CD14-positive monocyte (primary cell): ENCODE results near the gene PRODH2. TPM values are rescaled to one million over a fixed set of nuclear protein-coding genes. Genes with fewer than 3 reads are reported as not detected.
A peak's percentile ranks its signal among the peaks of the same experiment; 100 is the strongest.

Experiments used
- DNase-seq, 3 donors: peaks; one replicate each; pipeline ENCODE4 v3.0.0-alpha.2; 2011 to 2022
- H2AFZ ChIP-seq: 2 replicates; pipeline ENCODE4 v1.6.0; 2012; ENCODE audit warnings: mild to moderate bottlenecking, low read depth, low read length, inconsistent platforms; ENCODE audit not compliant: insufficient read depth, poor library complexity, severe bottlenecking
- H3K27ac ChIP-seq, 2 donors: 1 replicate in 1 of 2; 2 replicates in 1 of 2; pipeline ENCODE4 v1.5.1; 2012 to 2013; ENCODE audit warnings: low read length in 2 of 2, control low read depth in 1 of 2, inconsistent platforms in 1 of 2, low read depth in 1 of 2, mild to moderate bottlenecking in 1 of 2
- H3K27me3 ChIP-seq, 2 donors: one replicate each; pipeline versions ENCODE4 v1.6.0 to v1.6.1; 2011 to 2013; ENCODE audit warnings: low read length in 2 of 2; ENCODE audit not compliant: control insufficient read depth in 2 of 2, insufficient read depth in 2 of 2
- H3K36me3 ChIP-seq, 2 donors: replicated peaks in 1 of 2; 1 replicate in 1 of 2; 2 replicates in 1 of 2; pipeline versions ENCODE4 v1.5.1 to v1.6.1; 2012 to 2013; ENCODE audit warnings: low read length in 2 of 2, control low read depth in 1 of 2, inconsistent platforms in 1 of 2, mild to moderate bottlenecking in 1 of 2; ENCODE audit not compliant: insufficient read depth in 2 of 2, control insufficient read depth in 1 of 2
- H3K4me1 ChIP-seq, 2 donors: 1 replicate in 1 of 2; 2 replicates in 1 of 2; pipeline versions ENCODE4 v1.5.1 to v1.6.1; 2012 to 2013; ENCODE audit warnings: low read length in 2 of 2, control low read depth in 1 of 2, inconsistent platforms in 1 of 2, mild to moderate bottlenecking in 1 of 2, moderate library complexity in 1 of 2; ENCODE audit not compliant: insufficient read depth in 2 of 2, control insufficient read depth in 1 of 2
- H3K4me2 ChIP-seq: replicated peaks from 2 replicates; pipeline ENCODE3; 2012; ENCODE audit warnings: low read length, moderate library complexity, mild to moderate bottlenecking; ENCODE audit not compliant: poor library complexity, severe bottlenecking; ENCODE audit errors: extremely low read depth
- H3K4me3 ChIP-seq, 3 experiments: fragments of 200-600 bp in 1 of 3; sonication (generic) in 1 of 3; replicated peaks in 1 of 3; 1 replicate in 2 of 3; 2 replicates in 1 of 3; pipeline ENCODE4 v1.5.1; 2011 to 2013; ENCODE audit warnings: low read length in 3 of 3, mild to moderate bottlenecking in 3 of 3, control low read depth in 2 of 3, low read depth in 2 of 3, inconsistent platforms in 1 of 3, moderate library complexity in 1 of 3
- H3K79me2 ChIP-seq: 2 replicates; pipeline ENCODE4 v1.6.0; 2012; ENCODE audit warnings: mild to moderate bottlenecking, control low read depth, inconsistent platforms, low read length, moderate library complexity; ENCODE audit not compliant: insufficient read depth
- H3K9ac ChIP-seq: 2 replicates; pipeline ENCODE4 v1.6.0; 2017; ENCODE audit warnings: low read length, mild to moderate bottlenecking; ENCODE audit not compliant: insufficient read depth, poor library complexity, severe bottlenecking
- H3K9me3 ChIP-seq, 2 donors: replicated peaks in 1 of 2; 1 replicate in 1 of 2; 2 replicates in 1 of 2; pipeline versions ENCODE4 v1.5.1 to v1.6.1; 2012 to 2013; ENCODE audit warnings: low read length in 2 of 2, control low read depth in 1 of 2; ENCODE audit not compliant: control insufficient read depth in 1 of 2, insufficient read depth in 1 of 2
- H4K20me1 ChIP-seq: 2 replicates; pipeline ENCODE4 v1.6.0; 2012; ENCODE audit warnings: mild to moderate bottlenecking, low read length, control low read depth, moderate library complexity; ENCODE audit not compliant: insufficient read depth
- H3K27ac Mint-ChIP-seq, 7 donors: one replicate each; pipeline ENCODE4 v1.8.0; 2020; ENCODE audit warnings: mild to moderate bottlenecking in 7 of 7, mixed read lengths in 7 of 7, moderate library complexity in 6 of 7, inconsistent platforms in 2 of 7
- H3K27me3 Mint-ChIP-seq, 3 donors: one replicate each; pipeline ENCODE4 v1.8.0; 2021 to 2022; ENCODE audit warnings: low read depth in 3 of 3, mild to moderate bottlenecking in 3 of 3, mixed read lengths in 3 of 3, moderate library complexity in 3 of 3, inconsistent platforms in 1 of 3
- H3K36me3 Mint-ChIP-seq, 2 donors: one replicate each; pipeline ENCODE4 v1.8.0; 2020; ENCODE audit warnings: mixed read lengths in 2 of 2, inconsistent platforms in 1 of 2, mild to moderate bottlenecking in 1 of 2
- H3K4me1 Mint-ChIP-seq: one replicate; pipeline ENCODE4 v1.8.0; 2020; ENCODE audit warnings: mild to moderate bottlenecking, mixed read lengths
- H3K4me3 Mint-ChIP-seq, 2 donors: one replicate each; pipeline ENCODE4 v1.8.0; 2020; ENCODE audit warnings: mild to moderate bottlenecking in 2 of 2, mixed read lengths in 2 of 2, moderate library complexity in 1 of 2
- H3K9me3 Mint-ChIP-seq, 7 donors: one replicate each; pipeline ENCODE4 v1.8.0; 2020 to 2022; ENCODE audit warnings: mixed read lengths in 7 of 7, mild to moderate bottlenecking in 6 of 7, moderate library complexity in 6 of 7, inconsistent platforms in 2 of 7
- CTCF ChIP-seq: fragments of 200-600 bp; IDR thresholded peaks from one replicate; pipeline ENCODE4 v1.8.0; 2022; ENCODE audit warnings: antibody characterized with exemption, mild to moderate bottlenecking
- WGBS: methylation state at CpG from one replicate; pipeline ENCODE4 v1.1.5; 2013; ENCODE audit warnings: missing lambda C conversion rate; ENCODE audit not compliant: insufficient coverage; 5-methylcytosine and 5-hydroxymethylcytosine counted together
- intact Hi-C, 2 donors: fragments of 100-400 bp; cut with micrococcal nuclease; formaldehyde crosslinking; loops; one replicate each; pipeline versions ENCODE4 v1.15.0 to v1.15.1; 2023
- polyA plus RNA-seq, 3 donors: library from polyadenylated mRNA; depleted of rRNA in 1 of 3; unstranded in 2 of 3; stranded (reverse) in 1 of 3; fragments of 300-500 nt in 2 of 3; fragments of >200 nt in 1 of 3; fragmentation: Illumina TruSeq in 2 of 3; gene quantifications; 1 replicate in 2 of 3; 2 replicates in 1 of 3; pipeline ENCODE4 v1.2.3, GENCODE V29; 2012 to 2021

PRODH2 gene
- polyA plus RNA-seq, 3 donors: not detected

GRCh38 chr19:35851213-35852028 lies 38.8 kb upstream of the PRODH2 start:
- Histone ChIP-seq H3K9ac (no peak overlapping the region), H3K79me2 (no peaks in the 10 kb centered on the region), H3K36me3 (no peaks in the 10 kb centered on the region), H3K4me2 (no peak overlapping the region), H3K27me3 (peaks cover 14 to 49% of the 10 kb centered on the region in 2 donors), H3K9me3 (peaks cover 0 to 6% of the 10 kb centered on the region in 2 donors), H3K4me3 (no peak overlapping the region), H3K4me1 (peaks cover 2 to 5% of the 10 kb centered on the region in 2 donors), H4K20me1 (no peaks in the 10 kb centered on the region), H3K27ac (no peak overlapping the region), H2AFZ (no peak overlapping the region)
- intact Hi-C loops: no loop called here
- Mint-ChIP-seq H3K27ac (no peak overlapping the region), H3K4me1 (no peaks in the 10 kb centered on the region), H3K36me3 (no peaks in the 10 kb centered on the region), H3K9me3 (peaks cover 0 to 8% (median 1%) of the 10 kb centered on the region in 7 donors), H3K4me3 (peak overlapping the region in 1 of 2 donors; percentile 53), H3K27me3 (peaks cover 54 to 86% (median 54%) of the 10 kb centered on the region in 3 donors)
- no peak for TF ChIP-seq CTCF
- no peak for DNase-seq
- 42% methylated on average over 21 of the region's 32 CpGs for WGBS

- H3K27me3 Mint-ChIP-seq: peaks cover 57 to 86% (median 60%) of the 10 kb centered on the region in 3 donors
Observed at GRCh38 chr19:35848919-35849505, 36.4 kb upstream of the PRODH2 start.

More at GRCh38 chr19:35848919-35849505, 36.4 kb upstream of the PRODH2 start:
- Histone ChIP-seq H3K27ac (no peak overlapping the region), H4K20me1 (no peaks in the 10 kb centered on the region), H3K4me2 (no peak overlapping the region), H3K36me3 (no peaks in the 10 kb centered on the region), H3K27me3 (peaks cover 23 to 55% of the 10 kb centered on the region in 2 donors), H3K9me3 (peaks cover 0 to 17% of the 10 kb centered on the region in 2 donors), H3K79me2 (no peaks in the 10 kb centered on the region), H3K9ac (no peak overlapping the region), H2AFZ (no peak overlapping the region), H3K4me1 (peaks cover 9 to 11% of the 10 kb centered on the region in 2 donors), H3K4me3 (no peak overlapping the region)
- Mint-ChIP-seq H3K4me1 (peaks cover 14% of the 10 kb centered on the region), H3K27ac (no peak overlapping the region), H3K36me3 (peaks cover 4 to 5% of the 10 kb centered on the region in 2 donors), H3K4me3 (no peak overlapping the region), H3K9me3 (peaks cover 0 to 15% (median 9%) of the 10 kb centered on the region in 7 donors)
- WGBS: 90% methylated on average over 14 of the region's 18 CpGs
- no peak for TF ChIP-seq CTCF
- DNase-seq: no peak
- intact Hi-C loops: no loop called here
